Stimulated activated naive CD8-positive, alpha-beta T cell treated with anti-CD3 and anti-CD28 coated beads, Interleukin-15, Interleukin-2, amounts not matched to agents 100 U/mL and 50 U/mL, for 24 hours (primary cell): ENCODE data around the gene CCDC38.
A peak's percentile ranks its signal among the peaks of the same experiment; 100 is the strongest.
"Not testable (repeated sequence)": the region's sequence is repeated elsewhere in the genome, so short reads cannot be mapped to it uniquely, and the experiment has no call there.

Experiments
- ATAC-seq: fragments of 150-1000 bp; cut with Tn5 transposase; one replicate; pipeline ENCODE4 v1.10.0; 2021
- DNase-seq: peaks from one replicate; pipeline ENCODE4 v3.0.0; 2021

The CCDC38 gene

GRCh38 chr12:95882873-95883272 is 59.5 kb downstream of the CCDC38 start:
- ATAC-seq (no peak), DNase-seq (no peak)

DNA sequence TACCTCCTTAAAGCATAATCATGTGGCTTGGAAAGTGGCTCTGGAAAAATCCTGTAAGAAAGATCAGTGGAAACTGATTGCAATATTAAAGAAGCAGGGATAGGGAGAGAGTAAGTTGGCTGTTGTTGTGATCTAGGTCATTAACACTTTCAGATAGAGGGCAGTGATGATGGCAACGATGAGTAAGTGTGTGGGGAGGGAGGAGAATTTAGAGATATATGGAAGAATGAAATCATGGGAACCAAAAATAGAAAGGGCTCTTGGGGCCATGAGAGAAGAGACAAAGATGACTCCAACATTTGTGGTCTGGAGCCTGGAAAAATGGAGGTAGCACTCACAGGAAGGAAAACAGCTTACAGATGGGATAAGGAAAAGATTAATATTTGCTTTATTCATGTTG is 60.3 kb downstream of the CCDC38 start:
- ATAC-seq (no peak), DNase-seq (no peak)

DNA sequence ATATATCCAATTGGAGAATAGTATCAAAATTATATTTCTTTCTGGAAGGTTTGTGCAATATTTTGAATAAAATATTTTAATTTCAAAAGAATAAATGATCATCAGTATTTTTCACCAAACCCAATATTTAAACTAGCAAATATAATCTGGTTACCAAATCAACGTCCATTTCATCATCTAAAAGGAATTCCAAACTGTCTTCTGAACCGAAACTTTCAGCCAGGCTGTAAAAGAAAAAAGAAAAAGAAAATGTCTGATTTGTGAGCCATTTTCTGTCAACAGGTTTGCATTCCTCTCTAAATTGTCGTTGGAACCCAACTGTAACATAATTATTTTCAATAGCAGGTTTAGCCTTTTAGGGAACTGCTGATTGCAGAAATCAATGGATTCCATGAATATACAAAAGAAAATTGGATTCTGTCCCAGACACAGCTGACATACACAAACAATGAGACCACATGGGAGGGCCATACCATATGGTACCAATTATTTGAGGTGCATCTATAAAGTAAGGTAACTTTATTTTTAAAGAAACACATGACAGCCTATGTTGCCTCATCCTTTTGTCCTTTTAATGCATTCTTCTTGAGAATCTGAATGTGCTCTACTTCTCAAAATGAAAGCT is 61.0 kb downstream of the CCDC38 start:
- ATAC-seq = no peak
- no peak for DNase-seq

DNA sequence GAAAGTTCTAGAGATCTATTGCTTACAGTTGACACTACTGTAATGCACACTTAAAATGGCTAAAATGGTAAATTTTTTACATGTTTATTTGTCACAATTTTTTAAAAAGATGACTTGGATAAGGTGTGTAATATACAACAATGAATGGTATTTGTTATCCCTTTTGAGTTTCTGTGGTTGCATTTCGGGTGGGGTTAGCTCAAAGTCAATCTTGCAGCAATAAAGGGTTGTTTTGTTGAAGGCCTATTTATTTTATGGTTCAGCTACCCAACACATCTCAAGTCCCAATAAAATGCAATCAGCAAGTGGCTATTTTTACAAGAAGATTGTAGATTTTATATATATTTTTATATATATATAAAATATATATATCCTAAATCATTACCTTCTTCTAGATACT is 61.5 kb downstream of the CCDC38 start:
- ATAC-seq = no peak
- DNase-seq = no peak

GRCh38 chr12:95877622-95878021 is 64.8 kb downstream of the CCDC38 start:
- no peak for ATAC-seq
- no peak for DNase-seq

DNA sequence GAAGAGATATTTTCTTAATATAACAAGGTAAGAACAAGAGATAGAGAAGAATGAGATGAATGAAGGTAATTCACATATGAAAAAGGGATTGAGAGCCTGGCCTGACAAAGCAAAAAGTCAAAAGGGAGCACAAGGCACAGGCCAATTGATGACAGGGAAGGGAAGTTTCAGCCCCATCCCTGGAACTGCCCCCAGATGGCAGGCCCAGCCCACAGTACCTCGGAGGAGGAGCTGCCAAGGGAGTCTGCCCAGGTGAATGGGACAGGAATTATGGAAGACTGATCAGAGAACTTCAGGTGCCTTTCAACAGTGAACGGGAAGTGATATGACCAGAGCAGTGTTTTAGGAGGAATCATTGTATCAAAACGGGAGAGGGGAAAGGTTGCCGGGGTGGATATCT is 68.0 kb downstream of the CCDC38 start:
- no peak for ATAC-seq
- no peak for DNase-seq

DNA sequence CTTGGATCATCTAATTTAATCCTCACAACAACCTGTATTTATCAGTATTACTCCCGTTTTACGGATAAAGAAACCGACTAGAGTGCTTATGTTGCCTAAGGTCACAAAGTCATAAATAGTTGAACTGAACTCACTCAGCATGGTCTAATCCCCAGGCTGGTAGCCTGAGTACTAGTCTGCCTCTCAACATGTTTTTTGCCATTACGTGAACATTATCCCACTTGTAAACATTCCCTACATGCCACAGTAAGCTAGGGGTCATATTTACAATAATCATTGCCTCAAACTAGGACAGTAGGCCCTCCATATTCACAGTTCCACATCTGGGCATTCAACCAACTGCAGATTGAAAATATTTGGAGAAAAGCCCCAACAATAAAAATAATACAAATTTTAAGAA is 71.5 kb downstream of the CCDC38 start:
- no peak for ATAC-seq
- no peak for DNase-seq

GRCh38 chr12:95863337-95863736 is 79.1 kb downstream of the CCDC38 start:
- ATAC-seq = no peak
- DNase-seq = no peak

GRCh38 chr12:95862038-95862437 is 80.4 kb downstream of the CCDC38 start:
- no peak for DNase-seq
- no peak for ATAC-seq

- no peak for ATAC-seq
- DNase-seq = no peak
Measured at GRCh38 chr12:95859947-95860850, 82.2 kb downstream of the CCDC38 start.

- no peak for DNase-seq
- ATAC-seq = peak; percentile 41
Measured at GRCh38 chr12:95859344-95859816, 83.0 kb downstream of the CCDC38 start.

GRCh38 chr12:95858451-95859343 is 83.7 kb downstream of the CCDC38 start, which contains the start of gene SNRPF:
Gene SNRPF, plus strand, starts transcription at chr12:95858952. Its CDS starts 122 bp downstream, at chr12:95859074.
- ATAC-seq = peak; percentile 97
- DNase-seq = peak; percentile 91

DNA sequence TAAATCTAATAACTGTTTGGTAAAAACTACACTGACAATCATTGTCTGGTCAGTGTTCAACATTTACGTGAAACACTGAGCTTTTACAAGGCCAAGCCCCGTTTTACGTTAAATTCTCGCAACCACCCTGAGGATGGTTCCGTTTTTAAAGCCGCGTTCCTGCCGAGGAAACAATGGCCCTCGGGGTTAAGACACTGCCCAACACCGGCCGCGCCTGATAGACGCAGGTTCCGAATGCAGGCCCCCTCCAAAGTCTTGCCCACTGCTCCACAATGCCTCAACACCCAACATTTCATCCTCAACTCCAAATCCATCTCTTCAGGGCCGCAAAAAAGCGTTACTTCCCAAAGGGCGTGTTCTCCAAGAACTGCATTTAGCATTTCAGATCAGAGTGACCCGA is 84.6 kb downstream of the CCDC38 start:
- ATAC-seq (no peak), DNase-seq (no peak)

- no peak for DNase-seq
- ATAC-seq = no peak
Measured at GRCh38 chr12:95857156-95857555, 85.3 kb downstream of the CCDC38 start.

DNA sequence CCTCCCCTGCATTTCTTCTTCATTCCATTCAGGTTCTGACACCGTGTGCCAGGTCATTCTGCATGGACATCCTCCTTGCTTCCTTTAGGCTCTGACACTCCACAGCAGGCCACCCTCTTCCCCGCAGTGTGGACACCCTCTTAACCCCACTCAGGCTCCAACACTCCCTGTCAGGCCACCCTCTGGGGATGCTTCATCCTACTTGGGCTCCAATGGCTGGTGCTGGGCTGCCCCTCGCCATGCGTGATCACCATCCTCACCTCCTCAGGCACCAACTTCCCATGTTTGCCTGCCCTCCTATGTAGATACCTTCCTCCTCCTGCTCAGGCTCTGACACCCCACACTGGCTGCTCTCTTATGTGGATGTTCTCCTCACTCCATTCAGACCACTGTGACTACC is 90.3 kb downstream of the CCDC38 start:
- ATAC-seq (no peak), DNase-seq (no peak)

GRCh38 chr12:95851606-95852005 is 90.8 kb downstream of the CCDC38 start:
- ATAC-seq (no peak), DNase-seq (no peak)

- no peak for ATAC-seq
- no peak for DNase-seq
Measured at GRCh38 chr12:95848575-95849388, 93.6 kb downstream of the CCDC38 start.

DNA sequence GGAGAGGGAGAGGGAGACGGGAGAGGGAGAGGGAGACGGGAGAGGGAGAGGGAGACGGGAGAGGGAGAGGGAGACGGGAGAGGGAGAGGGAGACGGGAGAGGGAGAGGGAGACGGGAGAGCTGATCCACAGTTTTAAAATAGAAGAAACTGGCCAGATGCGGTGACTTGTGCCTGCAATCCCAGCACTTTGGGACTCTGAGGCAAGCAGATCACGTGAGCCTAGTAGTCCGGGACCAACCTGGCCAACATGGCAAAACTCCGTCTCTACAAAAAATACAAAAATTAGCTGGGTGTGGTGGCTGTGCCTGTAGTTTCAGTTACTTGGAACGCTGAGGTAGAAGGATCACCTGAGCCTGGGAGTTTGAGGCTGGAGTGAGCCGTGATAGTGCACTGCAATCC is 100.0 kb downstream of the CCDC38 start:
- ATAC-seq, DNase-seq: not testable (repeated sequence)

GRCh38 chr12:95838125-95838524 is 104.3 kb downstream of the CCDC38 start:
- ATAC-seq = no peak
- no peak for DNase-seq

GRCh38 chr12:95837240-95838038 is 105.0 kb downstream of the CCDC38 start:
- no peak for DNase-seq
- no peak for ATAC-seq
